Measurements from ENCODE around the gene MYO15B.

DNA sequence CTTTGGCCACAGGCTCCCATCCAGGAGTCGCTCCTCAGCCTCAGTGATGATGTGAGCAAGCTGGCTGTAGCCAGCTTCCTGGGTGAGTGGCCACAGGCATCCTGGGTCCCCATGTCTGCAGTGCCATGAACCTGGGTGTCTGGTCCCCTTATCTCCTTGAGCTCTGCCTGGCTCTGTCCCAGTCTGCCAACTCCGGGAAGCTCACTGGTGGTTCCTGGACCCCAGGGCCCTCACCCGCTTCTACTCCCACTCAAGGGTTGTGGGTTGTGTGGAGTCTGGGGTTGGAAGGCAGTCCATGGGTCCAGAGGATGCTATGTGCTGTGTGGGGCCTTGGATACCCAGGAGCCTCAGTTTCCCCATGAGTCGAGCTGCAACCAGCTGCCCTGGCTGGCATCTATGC is 33.9 kb downstream of the MYO15B start:
- TF ChIP-seq TAF1 (IDR thresholded peaks at IDR 0.05; ENCODE audit: borderline replicate concordance, insufficient read depth, low read length) (no peak), POLR2AphosphoS5 (IDR thresholded peaks at IDR 0.05; ENCODE audit: low read depth, low read length) (no peak)

Data from PFSK-1 (cell line).